GM06990 (cell line): Measurements from ENCODE around the gene ZHX3.

Source experiments
- DNase-seq: peaks from one replicate; pipeline ENCODE4 v3.0.0-alpha.2; 2011; ENCODE audit not compliant: insufficient read length; ENCODE audit errors: extremely low read depth
- H3K27me3 ChIP-seq: replicated peaks from 2 replicates; pipeline ENCODE4 v1.6.0; 2011; ENCODE audit warnings: low read length; ENCODE audit not compliant: control insufficient read depth, insufficient read depth
- H3K36me3 ChIP-seq: 2 replicates; pipeline ENCODE4 v1.5.1; 2011; ENCODE audit warnings: low read length; ENCODE audit not compliant: control insufficient read depth, insufficient read depth
- H3K4me3 ChIP-seq: replicated peaks from 2 replicates; pipeline ENCODE4 v1.5.1; 2011; ENCODE audit warnings: low read depth, mild to moderate bottlenecking, control low read depth, low read length
- TF ChIP-seq, protein P1 (sequence below): IDR thresholded peaks from 2 replicates; pipeline ENCODE4 v1.5.1; 2011; ENCODE audit warnings: low read length, control low read depth, mild to moderate bottlenecking, inconsistent platforms; ENCODE audit not compliant: insufficient read depth, poor library complexity, severe bottlenecking

Gene ZHX3

DNA sequence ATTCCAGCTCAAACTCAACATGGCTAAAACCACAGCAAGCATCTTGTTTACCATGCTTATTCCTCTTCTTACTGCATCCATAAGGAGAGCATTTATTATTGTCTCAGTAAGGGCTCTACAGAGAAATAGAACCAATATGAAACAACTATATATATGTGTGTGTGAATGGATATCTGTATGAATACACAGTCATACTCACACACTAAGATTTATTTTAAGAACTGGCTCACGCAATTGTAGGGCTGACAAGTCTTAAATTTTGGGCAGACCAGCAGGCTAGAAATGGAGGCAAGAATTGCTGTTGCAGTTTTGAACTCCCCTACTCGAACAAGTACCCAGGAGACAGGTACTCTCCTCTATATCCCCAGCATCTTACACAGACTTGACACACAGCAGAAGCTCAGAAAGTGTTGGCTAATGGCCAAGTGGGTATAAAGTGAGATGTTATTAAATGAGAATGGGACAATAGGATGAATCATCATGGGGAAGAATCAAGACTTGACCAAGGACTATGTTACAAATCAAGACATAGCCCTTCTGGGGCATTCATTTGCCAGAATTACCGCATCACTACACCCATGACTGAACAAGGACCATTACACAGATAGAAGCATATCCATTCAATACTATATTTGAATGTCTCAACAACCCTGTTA, 13.0 kb downstream of the ZHX3 start:
- DNase-seq: no peak
- Histone ChIP-seq H3K27me3 (no peaks in the 10 kb centered on the region), H3K36me3 (no peaks in the 10 kb centered on the region), H3K4me3 (no peak overlapping the region)
- TF ChIP-seq, protein P1, sequence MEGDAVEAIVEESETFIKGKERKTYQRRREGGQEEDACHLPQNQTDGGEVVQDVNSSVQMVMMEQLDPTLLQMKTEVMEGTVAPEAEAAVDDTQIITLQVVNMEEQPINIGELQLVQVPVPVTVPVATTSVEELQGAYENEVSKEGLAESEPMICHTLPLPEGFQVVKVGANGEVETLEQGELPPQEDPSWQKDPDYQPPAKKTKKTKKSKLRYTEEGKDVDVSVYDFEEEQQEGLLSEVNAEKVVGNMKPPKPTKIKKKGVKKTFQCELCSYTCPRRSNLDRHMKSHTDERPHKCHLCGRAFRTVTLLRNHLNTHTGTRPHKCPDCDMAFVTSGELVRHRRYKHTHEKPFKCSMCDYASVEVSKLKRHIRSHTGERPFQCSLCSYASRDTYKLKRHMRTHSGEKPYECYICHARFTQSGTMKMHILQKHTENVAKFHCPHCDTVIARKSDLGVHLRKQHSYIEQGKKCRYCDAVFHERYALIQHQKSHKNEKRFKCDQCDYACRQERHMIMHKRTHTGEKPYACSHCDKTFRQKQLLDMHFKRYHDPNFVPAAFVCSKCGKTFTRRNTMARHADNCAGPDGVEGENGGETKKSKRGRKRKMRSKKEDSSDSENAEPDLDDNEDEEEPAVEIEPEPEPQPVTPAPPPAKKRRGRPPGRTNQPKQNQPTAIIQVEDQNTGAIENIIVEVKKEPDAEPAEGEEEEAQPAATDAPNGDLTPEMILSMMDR: no peak

DNA sequence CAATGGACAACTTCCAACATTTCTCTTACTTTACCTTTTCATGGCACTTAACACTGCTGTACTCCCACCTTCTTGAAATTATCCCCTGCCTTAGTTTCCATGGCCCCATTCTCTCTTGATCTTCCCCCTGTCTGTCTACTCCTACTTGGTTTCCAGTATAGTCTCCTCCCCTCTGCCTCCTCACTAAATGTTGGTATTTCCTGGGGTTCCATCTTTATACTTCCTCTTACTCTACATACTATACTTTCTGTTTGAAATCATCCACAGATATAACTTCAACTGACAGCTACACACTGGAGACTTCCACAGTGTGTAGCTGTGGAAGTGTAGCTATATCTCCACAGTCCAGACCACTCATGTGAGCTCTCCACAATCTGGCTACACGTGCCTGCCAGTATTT, 13.5 kb downstream of the ZHX3 start:
- no peak for DNase-seq
- TF ChIP-seq, protein P1: no peak
- no peaks in the 10 kb centered on the region for H3K36me3 ChIP-seq
- no peak overlapping the region for H3K4me3 ChIP-seq
- no peaks in the 10 kb centered on the region for H3K27me3 ChIP-seq

DNA sequence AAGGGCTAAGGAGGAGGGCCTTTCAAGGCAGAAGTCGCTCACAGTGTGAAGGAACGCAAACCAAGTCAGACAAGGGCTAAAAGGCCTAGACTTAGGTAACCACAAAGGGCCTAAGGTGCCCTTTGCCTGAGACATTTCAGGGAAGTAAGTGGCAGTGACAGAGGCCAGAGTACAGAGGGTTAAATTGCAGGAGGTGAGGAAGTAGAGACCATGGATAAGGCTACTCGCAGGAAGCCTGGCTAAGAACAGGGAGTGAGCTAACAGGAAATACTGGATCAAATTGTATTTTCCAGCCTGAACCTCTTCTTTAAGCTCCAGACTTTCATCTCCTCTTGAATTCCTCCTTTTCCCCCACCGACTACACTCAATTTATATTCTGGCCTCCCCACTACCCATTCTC, 16.6 kb downstream of the ZHX3 start:
- TF ChIP-seq, protein P1: no peak
- DNase-seq: no peak
- Histone ChIP-seq H3K27me3 (no peaks in the 10 kb centered on the region), H3K4me3 (no peak overlapping the region), H3K36me3 (no peaks in the 10 kb centered on the region)

DNA sequence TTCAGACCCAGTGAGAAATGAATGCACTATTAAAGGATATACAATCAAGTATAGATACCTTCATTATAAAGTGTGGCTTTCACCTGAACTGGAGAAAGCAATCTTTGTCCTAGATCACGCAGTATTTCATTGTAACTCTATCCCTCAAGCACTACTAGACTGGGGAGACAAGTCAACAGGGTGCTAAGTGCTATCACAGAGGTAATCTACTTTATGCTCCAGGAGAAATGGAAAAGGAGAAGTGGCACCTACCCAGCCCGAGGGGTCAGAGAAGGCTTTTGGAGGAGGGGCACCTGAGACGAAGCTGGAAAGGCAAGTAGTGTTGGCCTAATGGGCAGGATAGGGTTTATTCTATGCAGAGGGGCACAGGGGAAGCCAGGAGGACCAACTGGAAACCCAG, 17.1 kb downstream of the ZHX3 start:
- Histone ChIP-seq H3K27me3 (no peaks in the 10 kb centered on the region), H3K4me3 (no peak overlapping the region), H3K36me3 (no peaks in the 10 kb centered on the region)
- TF ChIP-seq, protein P1: no peak
- no peak for DNase-seq

DNA sequence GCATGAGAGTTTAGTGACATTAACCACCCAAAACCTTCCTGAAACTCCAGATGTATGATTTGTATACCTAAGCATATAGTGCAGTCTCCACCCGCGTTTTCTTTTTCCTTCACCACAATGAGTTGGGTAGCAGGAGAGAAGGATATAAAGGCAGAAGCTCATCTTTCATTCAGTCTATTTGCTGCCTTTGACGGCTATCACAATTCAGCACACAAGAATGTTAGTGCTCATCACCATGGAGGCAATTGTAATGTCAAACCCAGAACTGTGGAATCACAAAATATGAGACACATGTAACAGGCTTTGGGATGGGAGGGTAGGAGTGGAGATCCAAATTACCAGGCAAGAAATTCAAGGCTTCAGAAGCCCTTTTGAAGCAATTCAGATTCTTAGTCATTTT, 17.6 kb downstream of the ZHX3 start:
- TF ChIP-seq, protein P1: no peak
- H3K36me3 ChIP-seq: no peaks in the 10 kb centered on the region
- no peaks in the 10 kb centered on the region for H3K27me3 ChIP-seq
- no peak overlapping the region for H3K4me3 ChIP-seq
- no peak for DNase-seq
